DND-41 (cell line): Measurements from ENCODE around the gene SEMA3D.

ENCODE experiments used
- ATAC-seq: fragments of 200-7000 bp; cut with Tn5 transposase; 3 replicates; pipeline ENCODE4 v1.9.1; 2021; ENCODE audit warnings: low read depth; ENCODE audit not compliant: insufficient read depth
- DNase-seq: peaks from one replicate; pipeline ENCODE4 v3.0.0-alpha.2; 2020
- H2AFZ ChIP-seq: 2 replicates; pipeline ENCODE4 v1.6.0; 2012; ENCODE audit warnings: low read depth, low read length
- H3K27ac ChIP-seq: 2 replicates; pipeline ENCODE4 v1.5.1; 2012; ENCODE audit warnings: low read length, inconsistent platforms
- H3K27me3 ChIP-seq: fragments of 200-600 bp; sonication (generic); 2 replicates; pipeline ENCODE4 v1.6.0; 2012; ENCODE audit warnings: low read length, mild to moderate bottlenecking, inconsistent platforms; ENCODE audit not compliant: insufficient read depth, poor library complexity
- H3K36me3 ChIP-seq: 2 replicates; pipeline ENCODE4 v1.5.1; 2012; ENCODE audit warnings: low read length, inconsistent platforms; ENCODE audit not compliant: insufficient read depth
- H3K4me1 ChIP-seq: 2 replicates; pipeline ENCODE4 v1.5.1; 2012; ENCODE audit warnings: mild to moderate bottlenecking, low read length; ENCODE audit not compliant: insufficient read depth
- H3K4me2 ChIP-seq: 2 replicates; pipeline ENCODE4 v1.6.0; 2012; ENCODE audit warnings: mild to moderate bottlenecking, moderate library complexity, low read length, inconsistent platforms; ENCODE audit not compliant: insufficient read depth
- H3K4me3 ChIP-seq, 2 experiments: fragments of 200-600 bp in 1 of 2; shearing (Covaris generic) in 1 of 2; 2 replicates each; pipeline ENCODE4 v1.5.1; 2012 to 2016; ENCODE audit warnings: inconsistent platforms in 2 of 2, low read length in 2 of 2, mild to moderate bottlenecking in 2 of 2, low read depth in 1 of 2, moderate library complexity in 1 of 2
- H3K79me2 ChIP-seq: 2 replicates; pipeline ENCODE4 v1.6.0; 2012; ENCODE audit warnings: low read length, inconsistent platforms; ENCODE audit not compliant: insufficient read depth
- H3K9ac ChIP-seq: 2 replicates; pipeline ENCODE4 v1.6.0; 2012; ENCODE audit warnings: low read depth, mild to moderate bottlenecking, inconsistent platforms, low read length, moderate library complexity
- H3K9me3 ChIP-seq: 2 replicates; pipeline ENCODE4 v1.5.1; 2012; ENCODE audit warnings: low read length, moderate library complexity, mild to moderate bottlenecking, inconsistent platforms; ENCODE audit not compliant: insufficient read depth, severe bottlenecking
- H4K20me1 ChIP-seq: 2 replicates; pipeline ENCODE4 v1.6.0; 2012; ENCODE audit warnings: low read length; ENCODE audit not compliant: insufficient read depth
- EZH2 ChIP-seq: IDR thresholded peaks from 3 replicates; pipeline ENCODE4 v1.6.1; 2012; ENCODE audit warnings: borderline replicate concordance, low read depth, mild to moderate bottlenecking, moderate library complexity, low read length, inconsistent platforms; ENCODE audit not compliant: severe bottlenecking
- TF ChIP-seq, protein P1 (sequence below): IDR thresholded peaks from 2 replicates; pipeline ENCODE4 v1.5.1; 2012; ENCODE audit warnings: borderline replicate concordance, low read length, moderate library complexity, mild to moderate bottlenecking; ENCODE audit not compliant: poor library complexity, severe bottlenecking; ENCODE audit errors: extremely low read depth

SEMA3D gene

GRCh38 chr7:85081846-85082245, 105.0 kb downstream of the SEMA3D start:
- H3K4me1 ChIP-seq = no peaks in the 10 kb centered on the region
- ATAC-seq (no peak), DNase-seq (no peak)
- no peaks in the 10 kb centered on the region for H3K27me3 ChIP-seq
- H4K20me1 ChIP-seq = no peaks in the 10 kb centered on the region
- no peak overlapping the region for H2AFZ ChIP-seq
- no peak overlapping the region for H3K4me3 ChIP-seq
- H3K9me3 ChIP-seq = no peaks in the 10 kb centered on the region
- no peaks in the 10 kb centered on the region for H3K36me3 ChIP-seq
- no peak overlapping the region for H3K4me2 ChIP-seq
- no peak overlapping the region for H3K27ac ChIP-seq
- no peak overlapping the region for H3K9ac ChIP-seq
- no peaks in the 10 kb centered on the region for H3K79me2 ChIP-seq
- TF ChIP-seq, protein P1, sequence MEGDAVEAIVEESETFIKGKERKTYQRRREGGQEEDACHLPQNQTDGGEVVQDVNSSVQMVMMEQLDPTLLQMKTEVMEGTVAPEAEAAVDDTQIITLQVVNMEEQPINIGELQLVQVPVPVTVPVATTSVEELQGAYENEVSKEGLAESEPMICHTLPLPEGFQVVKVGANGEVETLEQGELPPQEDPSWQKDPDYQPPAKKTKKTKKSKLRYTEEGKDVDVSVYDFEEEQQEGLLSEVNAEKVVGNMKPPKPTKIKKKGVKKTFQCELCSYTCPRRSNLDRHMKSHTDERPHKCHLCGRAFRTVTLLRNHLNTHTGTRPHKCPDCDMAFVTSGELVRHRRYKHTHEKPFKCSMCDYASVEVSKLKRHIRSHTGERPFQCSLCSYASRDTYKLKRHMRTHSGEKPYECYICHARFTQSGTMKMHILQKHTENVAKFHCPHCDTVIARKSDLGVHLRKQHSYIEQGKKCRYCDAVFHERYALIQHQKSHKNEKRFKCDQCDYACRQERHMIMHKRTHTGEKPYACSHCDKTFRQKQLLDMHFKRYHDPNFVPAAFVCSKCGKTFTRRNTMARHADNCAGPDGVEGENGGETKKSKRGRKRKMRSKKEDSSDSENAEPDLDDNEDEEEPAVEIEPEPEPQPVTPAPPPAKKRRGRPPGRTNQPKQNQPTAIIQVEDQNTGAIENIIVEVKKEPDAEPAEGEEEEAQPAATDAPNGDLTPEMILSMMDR = no peak

GRCh38 chr7:85081392-85081791, 105.5 kb downstream of the SEMA3D start:
- Histone ChIP-seq H4K20me1 (no peaks in the 10 kb centered on the region), H3K36me3 (no peaks in the 10 kb centered on the region), H3K27ac (no peak overlapping the region), H3K9ac (no peak overlapping the region), H3K4me3 (no peak overlapping the region), H3K9me3 (no peaks in the 10 kb centered on the region), H3K4me2 (no peak overlapping the region), H3K4me1 (no peaks in the 10 kb centered on the region), H3K27me3 (no peaks in the 10 kb centered on the region), H2AFZ (no peak overlapping the region), H3K79me2 (no peaks in the 10 kb centered on the region)
- DNase-seq = no peak
- no peak for ATAC-seq
- no peak for TF ChIP-seq EZH2
- TF ChIP-seq, protein P1 = no peak

DNA sequence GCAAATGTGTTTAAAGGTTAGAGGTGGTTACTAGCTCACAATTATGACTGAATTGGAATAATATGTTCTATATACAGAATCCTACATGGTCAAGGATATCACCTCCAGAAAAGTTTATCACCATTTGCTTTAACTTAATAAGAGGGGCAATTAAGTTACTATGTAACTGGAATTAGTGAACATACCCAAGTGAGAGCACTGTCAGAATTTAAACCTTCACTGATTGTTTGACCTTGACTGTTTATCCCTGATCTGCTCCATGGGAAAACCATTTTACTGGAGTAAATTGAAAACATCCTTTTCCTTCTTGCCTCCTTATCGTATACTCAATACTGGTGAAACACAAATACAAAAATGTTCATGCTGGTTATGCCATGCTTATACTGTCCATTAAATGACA, 107.4 kb downstream of the SEMA3D start:
- TF ChIP-seq, protein P1 = no peak
- TF ChIP-seq EZH2 = no peak

GRCh38 chr7:85078181-85078580, 108.7 kb downstream of the SEMA3D start:
- H3K27ac ChIP-seq = no peak overlapping the region
- no peak for TF ChIP-seq EZH2
- TF ChIP-seq, protein P1 = no peak
- no peaks in the 10 kb centered on the region for H3K4me1 ChIP-seq
- no peak overlapping the region for H2AFZ ChIP-seq
- H3K79me2 ChIP-seq = no peaks in the 10 kb centered on the region
- H3K36me3 ChIP-seq = no peaks in the 10 kb centered on the region
- H3K4me2 ChIP-seq = no peak overlapping the region
- H3K27me3 ChIP-seq = no peaks in the 10 kb centered on the region
- no peak for ATAC-seq
- no peak overlapping the region for H3K9ac ChIP-seq
- no peaks in the 10 kb centered on the region for H3K9me3 ChIP-seq
- no peaks in the 10 kb centered on the region for H4K20me1 ChIP-seq
- H3K4me3 ChIP-seq = no peak overlapping the region
- DNase-seq = no peak

More for the DNA sequence above, 107.4 kb downstream of the SEMA3D start:
- H3K4me2 ChIP-seq = no peak overlapping the region
- H2AFZ ChIP-seq = no peak overlapping the region
- no peaks in the 10 kb centered on the region for H3K36me3 ChIP-seq
- no peak overlapping the region for H3K9ac ChIP-seq
- H3K4me1 ChIP-seq = no peaks in the 10 kb centered on the region
- DNase-seq = no peak
- H3K9me3 ChIP-seq = no peaks in the 10 kb centered on the region
- no peak overlapping the region for H3K27ac ChIP-seq
- H3K4me3 ChIP-seq = no peak overlapping the region
- H4K20me1 ChIP-seq = no peaks in the 10 kb centered on the region
- ATAC-seq = no peak
- H3K27me3 ChIP-seq = no peaks in the 10 kb centered on the region
- H3K79me2 ChIP-seq = no peaks in the 10 kb centered on the region
